ENCODE measurements around the gene SPTLC3. TPM values are rescaled to one million over a fixed set of nuclear protein-coding genes. Genes with fewer than 3 reads are reported as not detected.

SPTLC3 gene
- polyA plus RNA-seq, 1 of the 3 experiments (the other 2 are of a cell fraction), result 0.02 TPM

DNA sequence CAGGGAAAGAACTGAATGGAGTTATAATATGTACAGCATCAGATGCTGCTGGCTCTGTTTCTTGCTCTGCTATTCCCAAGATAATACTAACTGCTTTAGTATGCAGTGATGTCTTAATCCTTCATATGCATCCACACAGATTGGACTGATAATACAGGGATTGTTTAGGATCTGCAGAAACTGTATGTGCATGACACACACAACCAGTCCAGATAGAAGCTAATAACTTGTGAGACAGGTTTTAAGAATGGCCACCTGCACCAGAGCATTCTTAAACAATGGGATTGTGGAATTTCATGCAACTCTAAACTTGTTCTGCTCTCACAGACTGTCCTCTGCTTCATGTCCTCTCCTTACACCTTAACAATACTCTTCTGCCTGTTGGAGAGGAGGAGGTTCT lies 90.9 kb downstream of the SPTLC3 start:
- Histone ChIP-seq H3K9me3 (no peaks in the 10 kb centered on the region), H3K4me2 (no peak overlapping the region), H2AFZ (ENCODE audit: low read depth) (no peak overlapping the region), H3K9ac (no peak overlapping the region), H3F3A (replicated peaks; ENCODE audit: insufficient read depth) (no peaks in the 10 kb centered on the region), H3K79me2 (ENCODE audit: insufficient read depth) (no peaks in the 10 kb centered on the region), H3K9me2 (no peaks in the 10 kb centered on the region), H3K27ac (ENCODE audit: low read depth in 2 of 2, low read length in 1 of 2) (no peak overlapping the region), H3K36me3 (replicated peaks in 1 of 2; ENCODE audit: control insufficient read depth in 1 of 2, insufficient read depth in 2 of 2, low read length in 1 of 2) (no peaks in the 10 kb centered on the region), H3K4me1 (ENCODE audit: control insufficient read depth in 1 of 2, insufficient read depth in 2 of 2, low read depth in 1 of 2, low read length in 1 of 2) (no peaks in the 10 kb centered on the region), H3K27me3 (ENCODE audit: insufficient read depth) (no peaks in the 10 kb centered on the region), H4K20me1 (ENCODE audit: insufficient read depth) (no peaks in the 10 kb centered on the region), H3K4me3 (ENCODE audit: low read depth in 2 of 2, low read length in 1 of 2) (no peak overlapping the region)
- no peak for DNase-seq
- ChIA-PET POLR2A (no interaction called here), CTCF (interaction anchor here (1.0 to 1.7 kb wide), 3 partner anchors 17 to 174 kb away, joined by 3 to 6 read pairs (median 3); no protein-coding TSS in a partner anchor)
- TF ChIP-seq EP300 (IDR thresholded peaks at IDR 0.05; ENCODE audit: borderline replicate concordance in 1 of 2, low read depth in 1 of 2, low read length in 1 of 2), result no peak
- no peak for TF ChIP-seq RCOR1 (IDR thresholded peaks at IDR 0.05; ENCODE audit: low read length)
- no peak for TF ChIP-seq NRF1 (IDR thresholded peaks at IDR 0.05; ENCODE audit: low read depth, low read length)
- TF ChIP-seq, protein P1, sequence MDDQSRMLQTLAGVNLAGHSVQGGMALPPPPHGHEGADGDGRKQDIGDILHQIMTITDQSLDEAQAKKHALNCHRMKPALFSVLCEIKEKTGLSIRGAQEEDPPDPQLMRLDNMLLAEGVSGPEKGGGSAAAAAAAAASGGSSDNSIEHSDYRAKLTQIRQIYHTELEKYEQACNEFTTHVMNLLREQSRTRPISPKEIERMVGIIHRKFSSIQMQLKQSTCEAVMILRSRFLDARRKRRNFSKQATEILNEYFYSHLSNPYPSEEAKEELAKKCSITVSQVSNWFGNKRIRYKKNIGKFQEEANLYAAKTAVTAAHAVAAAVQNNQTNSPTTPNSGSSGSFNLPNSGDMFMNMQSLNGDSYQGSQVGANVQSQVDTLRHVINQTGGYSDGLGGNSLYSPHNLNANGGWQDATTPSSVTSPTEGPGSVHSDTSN (IDR thresholded peaks at IDR 0.05), result no peak
- TF ChIP-seq SIN3A (IDR thresholded peaks at IDR 0.05; ENCODE audit: borderline replicate concordance, low read depth, low read length), result no peak
- TF ChIP-seq CHD2 (IDR thresholded peaks at IDR 0.05; ENCODE audit: low read length, partially characterized antibody), result no peak
- TF ChIP-seq, protein P2, sequence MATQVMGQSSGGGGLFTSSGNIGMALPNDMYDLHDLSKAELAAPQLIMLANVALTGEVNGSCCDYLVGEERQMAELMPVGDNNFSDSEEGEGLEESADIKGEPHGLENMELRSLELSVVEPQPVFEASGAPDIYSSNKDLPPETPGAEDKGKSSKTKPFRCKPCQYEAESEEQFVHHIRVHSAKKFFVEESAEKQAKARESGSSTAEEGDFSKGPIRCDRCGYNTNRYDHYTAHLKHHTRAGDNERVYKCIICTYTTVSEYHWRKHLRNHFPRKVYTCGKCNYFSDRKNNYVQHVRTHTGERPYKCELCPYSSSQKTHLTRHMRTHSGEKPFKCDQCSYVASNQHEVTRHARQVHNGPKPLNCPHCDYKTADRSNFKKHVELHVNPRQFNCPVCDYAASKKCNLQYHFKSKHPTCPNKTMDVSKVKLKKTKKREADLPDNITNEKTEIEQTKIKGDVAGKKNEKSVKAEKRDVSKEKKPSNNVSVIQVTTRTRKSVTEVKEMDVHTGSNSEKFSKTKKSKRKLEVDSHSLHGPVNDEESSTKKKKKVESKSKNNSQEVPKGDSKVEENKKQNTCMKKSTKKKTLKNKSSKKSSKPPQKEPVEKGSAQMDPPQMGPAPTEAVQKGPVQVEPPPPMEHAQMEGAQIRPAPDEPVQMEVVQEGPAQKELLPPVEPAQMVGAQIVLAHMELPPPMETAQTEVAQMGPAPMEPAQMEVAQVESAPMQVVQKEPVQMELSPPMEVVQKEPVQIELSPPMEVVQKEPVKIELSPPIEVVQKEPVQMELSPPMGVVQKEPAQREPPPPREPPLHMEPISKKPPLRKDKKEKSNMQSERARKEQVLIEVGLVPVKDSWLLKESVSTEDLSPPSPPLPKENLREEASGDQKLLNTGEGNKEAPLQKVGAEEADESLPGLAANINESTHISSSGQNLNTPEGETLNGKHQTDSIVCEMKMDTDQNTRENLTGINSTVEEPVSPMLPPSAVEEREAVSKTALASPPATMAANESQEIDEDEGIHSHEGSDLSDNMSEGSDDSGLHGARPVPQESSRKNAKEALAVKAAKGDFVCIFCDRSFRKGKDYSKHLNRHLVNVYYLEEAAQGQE (IDR thresholded peaks at IDR 0.05; ENCODE audit: low read depth, low read length), result no peak
- no peak for TF ChIP-seq EZH2phosphoT487 (IDR thresholded peaks at IDR 0.05; ENCODE audit: borderline replicate concordance, low read depth)
- TF ChIP-seq FOXJ3 (CRISPR knock-in tag; IDR thresholded peaks at IDR 0.05), result no peak
- TF ChIP-seq SMC3 (IDR thresholded peaks at IDR 0.05; ENCODE audit: low read depth, low read length), result no peak
- no peak for TF ChIP-seq GABPA (IDR thresholded peaks at IDR 0.05; ENCODE audit: low read depth)
- no peak for TF ChIP-seq RXRA (IDR thresholded peaks at IDR 0.05; ENCODE audit: borderline replicate concordance, low read depth)
- TF ChIP-seq, protein P3, sequence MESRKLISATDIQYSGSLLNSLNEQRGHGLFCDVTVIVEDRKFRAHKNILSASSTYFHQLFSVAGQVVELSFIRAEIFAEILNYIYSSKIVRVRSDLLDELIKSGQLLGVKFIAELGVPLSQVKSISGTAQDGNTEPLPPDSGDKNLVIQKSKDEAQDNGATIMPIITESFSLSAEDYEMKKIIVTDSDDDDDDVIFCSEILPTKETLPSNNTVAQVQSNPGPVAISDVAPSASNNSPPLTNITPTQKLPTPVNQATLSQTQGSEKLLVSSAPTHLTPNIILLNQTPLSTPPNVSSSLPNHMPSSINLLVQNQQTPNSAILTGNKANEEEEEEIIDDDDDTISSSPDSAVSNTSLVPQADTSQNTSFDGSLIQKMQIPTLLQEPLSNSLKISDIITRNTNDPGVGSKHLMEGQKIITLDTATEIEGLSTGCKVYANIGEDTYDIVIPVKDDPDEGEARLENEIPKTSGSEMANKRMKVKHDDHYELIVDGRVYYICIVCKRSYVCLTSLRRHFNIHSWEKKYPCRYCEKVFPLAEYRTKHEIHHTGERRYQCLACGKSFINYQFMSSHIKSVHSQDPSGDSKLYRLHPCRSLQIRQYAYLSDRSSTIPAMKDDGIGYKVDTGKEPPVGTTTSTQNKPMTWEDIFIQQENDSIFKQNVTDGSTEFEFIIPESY (IDR thresholded peaks at IDR 0.05; ENCODE audit: borderline replicate concordance, low read depth), result no peak
- TF ChIP-seq, protein P4, sequence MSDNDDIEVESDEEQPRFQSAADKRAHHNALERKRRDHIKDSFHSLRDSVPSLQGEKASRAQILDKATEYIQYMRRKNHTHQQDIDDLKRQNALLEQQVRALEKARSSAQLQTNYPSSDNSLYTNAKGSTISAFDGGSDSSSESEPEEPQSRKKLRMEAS (IDR thresholded peaks at IDR 0.05; ENCODE audit: low read depth), result no peak
- TF ChIP-seq, protein P5, sequence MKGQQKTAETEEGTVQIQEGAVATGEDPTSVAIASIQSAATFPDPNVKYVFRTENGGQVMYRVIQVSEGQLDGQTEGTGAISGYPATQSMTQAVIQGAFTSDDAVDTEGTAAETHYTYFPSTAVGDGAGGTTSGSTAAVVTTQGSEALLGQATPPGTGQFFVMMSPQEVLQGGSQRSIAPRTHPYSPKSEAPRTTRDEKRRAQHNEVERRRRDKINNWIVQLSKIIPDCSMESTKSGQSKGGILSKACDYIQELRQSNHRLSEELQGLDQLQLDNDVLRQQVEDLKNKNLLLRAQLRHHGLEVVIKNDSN (IDR thresholded peaks at IDR 0.05; ENCODE audit: borderline replicate concordance, low read depth), result no peak
- TF ChIP-seq TEAD4 (IDR thresholded peaks at IDR 0.05; ENCODE audit: borderline replicate concordance, insufficient read depth), result no peak

All from SK-N-SH (cell line).